Neural progenitor cell (in vitro differentiated cells): ENCODE data around the gene NCOA1. TPM values are rescaled to one million over a fixed set of nuclear protein-coding genes. Genes with fewer than 3 reads are reported as not detected.

Source experiments
- DNase-seq: peaks from one replicate; pipeline ENCODE4 v3.0.0-alpha.2; 2016; ENCODE audit warnings: low spot score
- H2AFZ ChIP-seq: fragments of 200-600 bp; sonication (generic); replicated peaks from 2 replicates; pipeline ENCODE4 v1.6.1; 2016; ENCODE audit warnings: antibody characterized with exemption
- H3F3A ChIP-seq: fragments of 200-600 bp; sonication (generic); 2 replicates; pipeline ENCODE4 v1.6.1; 2016; ENCODE audit warnings: antibody characterized with exemption, low read depth
- H3K27ac ChIP-seq: fragments of 200-600 bp; sonication (generic); 2 replicates; pipeline ENCODE4 v1.5.1; 2016; ENCODE audit warnings: mild to moderate bottlenecking
- H3K27me3 ChIP-seq: fragments of 200-600 bp; sonication (generic); 2 replicates; pipeline ENCODE4 v1.6.1; 2016; ENCODE audit warnings: mild to moderate bottlenecking, moderate library complexity
- H3K36me3 ChIP-seq: fragments of 200-600 bp; sonication (generic); 2 replicates; pipeline ENCODE4 v1.5.1; 2016
- H3K4me1 ChIP-seq: fragments of 200-600 bp; sonication (generic); 2 replicates; pipeline ENCODE4 v1.6.1; 2016; ENCODE audit warnings: mixed run types
- H3K4me2 ChIP-seq: fragments of 200-600 bp; sonication (generic); 2 replicates; pipeline ENCODE4 v1.6.1; 2016
- H3K4me3 ChIP-seq: fragments of 200-600 bp; sonication (generic); 2 replicates; pipeline ENCODE4 v1.5.1; 2016
- H3K79me2 ChIP-seq: fragments of 200-600 bp; sonication (generic); 2 replicates; pipeline ENCODE4 v1.6.1; 2016; ENCODE audit warnings: low read depth
- H3K9ac ChIP-seq: fragments of 200-600 bp; sonication (generic); 2 replicates; pipeline ENCODE4 v1.6.1; 2016
- H3K9me3 ChIP-seq: fragments of 200-600 bp; sonication (generic); 2 replicates; pipeline ENCODE4 v1.5.1; 2016; ENCODE audit warnings: low read depth
- H4K20me1 ChIP-seq: fragments of 200-600 bp; sonication (generic); 2 replicates; pipeline ENCODE4 v1.6.1; 2016; ENCODE audit warnings: low read depth
- H3K27ac Mint-ChIP-seq: 3 replicates; pipeline ENCODE4 v1.8.0; 2021; ENCODE audit warnings: mixed read lengths
- H3K27me3 Mint-ChIP-seq: 2 replicates; pipeline ENCODE4 v1.8.0; 2022; ENCODE audit warnings: low read depth, mild to moderate bottlenecking, inconsistent platforms, moderate library complexity, mixed read lengths; ENCODE audit not compliant: insufficient read depth
- H3K36me3 Mint-ChIP-seq: 3 replicates; pipeline ENCODE4 v1.8.0; 2021; ENCODE audit warnings: mixed read lengths
- H3K4me1 Mint-ChIP-seq: 3 replicates; pipeline ENCODE4 v1.8.0; 2021; ENCODE audit warnings: mixed read lengths
- H3K4me3 Mint-ChIP-seq: 3 replicates; pipeline ENCODE4 v1.8.0; 2021; ENCODE audit warnings: mild to moderate bottlenecking, moderate library complexity, mixed read lengths
- H3K9me3 Mint-ChIP-seq: 3 replicates; pipeline ENCODE4 v1.8.0; 2020; ENCODE audit warnings: mixed read lengths
- CTCF ChIP-seq: fragments of 200-600 bp; sonication (generic); IDR thresholded peaks from 2 replicates; pipeline ENCODE4 v1.5.1; 2017; ENCODE audit warnings: antibody characterized with exemption, mild to moderate bottlenecking
- EZH2 ChIP-seq: fragments of 200-600 bp; sonication (generic); IDR thresholded peaks from 2 replicates; pipeline ENCODE4 v1.6.1; 2017; ENCODE audit warnings: antibody characterized with exemption, mild to moderate bottlenecking, moderate library complexity
- EZH2phosphoT487 ChIP-seq: fragments of 200-600 bp; sonication (generic); IDR thresholded peaks from 2 replicates; pipeline ENCODE4 v1.6.1; 2017; ENCODE audit warnings: antibody characterized with exemption
- total RNA-seq: library from RNA; depleted of rRNA; stranded (reverse); fragments of >200 nt; gene quantifications from 2 replicates; pipeline ENCODE4 v1.2.3, GENCODE V29; 2015; ENCODE audit warnings: low replicate concordance

Gene NCOA1
- total RNA-seq, 1 donor from 2014 or later, result 29.3 TPM

GRCh38 chr2:24552836-24553235 lies 61.8 kb downstream of the NCOA1 start:
- Histone ChIP-seq H3K4me2 (no peak overlapping the region), H3K4me1 (peaks cover 5% of the 10 kb centered on the region), H2AFZ (no peak overlapping the region), H3K9me3 (no peaks in the 10 kb centered on the region), H3K9ac (no peak overlapping the region), H4K20me1 (no peaks in the 10 kb centered on the region), H3K79me2 (no peaks in the 10 kb centered on the region), H3K36me3 (no peaks in the 10 kb centered on the region), H3F3A (no peaks in the 10 kb centered on the region), H3K4me3 (no peak overlapping the region), H3K27me3 (no peaks in the 10 kb centered on the region), H3K27ac (no peak overlapping the region)
- Mint-ChIP-seq H3K4me3 (no peak overlapping the region), H3K9me3 (peaks cover 43% of the 10 kb centered on the region), H3K36me3 (peaks cover 28% of the 10 kb centered on the region), H3K27ac (no peak overlapping the region), H3K4me1 (no peaks in the 10 kb centered on the region), H3K27me3 (peaks cover 4% of the 10 kb centered on the region)
- DNase-seq, result no peak
- no peak for TF ChIP-seq CTCF

DNA sequence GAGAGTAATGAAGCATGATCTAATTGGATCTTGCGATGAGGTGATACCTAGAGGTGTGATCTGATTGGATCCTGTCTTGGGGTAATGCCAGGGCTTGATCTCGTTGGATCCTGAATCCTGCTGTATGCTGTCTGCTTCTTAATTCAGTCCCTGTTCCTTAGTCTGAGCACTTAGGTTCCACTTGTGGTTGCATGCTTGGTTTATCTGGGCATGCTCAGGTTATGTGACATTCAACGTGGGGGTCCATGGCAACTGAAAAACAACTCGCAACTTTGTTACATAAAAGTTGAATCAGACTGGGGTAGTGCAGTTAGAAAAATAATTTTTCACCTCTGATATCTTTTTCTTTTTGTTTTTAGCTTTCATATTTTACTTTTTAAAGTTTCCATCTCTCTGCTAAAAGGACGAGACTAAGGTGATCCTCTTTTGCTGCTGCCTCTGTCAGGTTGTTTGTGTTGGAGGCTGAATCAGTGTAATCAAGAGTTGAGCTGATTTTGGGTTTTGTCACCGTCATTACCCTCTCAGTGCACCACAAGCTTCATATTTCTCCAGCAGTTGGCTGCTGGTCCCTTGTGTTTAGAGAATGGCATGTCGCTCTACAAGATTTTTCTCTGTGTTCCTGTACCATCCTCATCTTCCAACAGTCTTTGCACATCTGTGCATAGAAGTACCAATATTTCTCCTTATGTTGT lies 67.9 kb downstream of the NCOA1 start:
- H3K79me2 ChIP-seq, result peaks cover 12% of the 10 kb centered on the region
- H3K27me3 Mint-ChIP-seq, result peaks cover 2% of the 10 kb centered on the region
- no peak overlapping the region for H3K27ac Mint-ChIP-seq
- H3K4me1 ChIP-seq, result peaks cover 16% of the 10 kb centered on the region
- H2AFZ ChIP-seq, result no peak overlapping the region
- H3K27ac ChIP-seq, result no peak overlapping the region
- no peaks in the 10 kb centered on the region for H3K9me3 ChIP-seq
- H3K27me3 ChIP-seq, result no peaks in the 10 kb centered on the region
- no peaks in the 10 kb centered on the region for H4K20me1 ChIP-seq
- H3K36me3 Mint-ChIP-seq, result peaks cover 27% of the 10 kb centered on the region
- H3K9me3 Mint-ChIP-seq, result peaks cover 15% of the 10 kb centered on the region
- no peak overlapping the region for H3K4me3 Mint-ChIP-seq
- H3K4me2 ChIP-seq, result peak overlapping the region; percentile 20
- no peak for DNase-seq
- H3K9ac ChIP-seq, result no peak overlapping the region
- no peaks in the 10 kb centered on the region for H3F3A ChIP-seq
- TF ChIP-seq EZH2, result no peak
- TF ChIP-seq EZH2phosphoT487, result no peak
- TF ChIP-seq CTCF, result no peak
- H3K4me1 Mint-ChIP-seq, result peaks cover 4% of the 10 kb centered on the region
- no peaks in the 10 kb centered on the region for H3K36me3 ChIP-seq
- H3K4me3 ChIP-seq, result no peak overlapping the region

DNA sequence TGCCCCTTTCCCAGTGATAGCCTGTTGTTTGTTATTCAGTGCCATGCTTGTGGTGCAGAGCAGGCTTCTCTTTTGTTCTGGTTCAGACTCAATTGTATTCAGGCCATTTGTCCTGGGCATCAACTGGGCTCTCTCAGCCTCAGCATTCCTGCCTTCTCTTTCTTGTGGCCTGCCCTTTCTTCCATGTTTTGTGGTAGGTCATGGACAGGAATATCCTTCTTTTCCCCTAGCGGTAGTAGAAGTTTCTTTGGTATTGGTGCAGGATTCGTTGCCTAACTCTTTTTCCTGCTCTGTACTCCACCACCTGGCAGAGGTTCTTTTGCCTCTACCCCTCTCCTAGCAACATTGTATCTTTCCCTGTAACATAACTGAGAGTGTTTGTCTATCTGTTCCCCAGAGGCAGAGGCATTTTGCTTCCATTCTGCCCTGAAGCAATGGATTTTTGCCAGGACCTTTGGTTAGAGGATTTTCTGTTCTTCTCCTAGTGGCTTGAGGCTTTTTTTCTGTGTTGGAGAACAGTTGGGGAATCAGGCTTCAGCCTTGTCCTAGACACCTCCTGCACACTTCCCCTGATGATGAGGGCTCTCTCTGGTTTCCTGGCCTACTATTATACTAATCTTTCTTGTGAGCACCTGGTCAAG lies 68.5 kb downstream of the NCOA1 start:
- Histone ChIP-seq H3K9ac (no peak overlapping the region), H3K36me3 (no peaks in the 10 kb centered on the region), H4K20me1 (no peaks in the 10 kb centered on the region), H3K4me2 (peak overlapping the region; percentile 20), H3K4me1 (peaks cover 16% of the 10 kb centered on the region), H3K4me3 (no peak overlapping the region), H3K9me3 (no peaks in the 10 kb centered on the region), H3K79me2 (peaks cover 12% of the 10 kb centered on the region), H3K27me3 (no peaks in the 10 kb centered on the region), H3K27ac (no peak overlapping the region), H3F3A (no peaks in the 10 kb centered on the region), H2AFZ (no peak overlapping the region)
- Mint-ChIP-seq H3K27me3 (peaks cover 2% of the 10 kb centered on the region), H3K36me3 (peaks cover 23% of the 10 kb centered on the region), H3K4me3 (no peak overlapping the region), H3K27ac (no peak overlapping the region), H3K4me1 (peaks cover 4% of the 10 kb centered on the region), H3K9me3 (peaks cover 12% of the 10 kb centered on the region)
- DNase-seq, result peak; percentile 40
- TF ChIP-seq EZH2 (no peak), CTCF (no peak), EZH2phosphoT487 (no peak)
